ENCODE results near the gene FCHO2. TPM values are rescaled to one million over a fixed set of nuclear protein-coding genes. Genes with fewer than 3 reads are reported as not detected.
A peak's percentile ranks its signal among the peaks of the same experiment; 100 is the strongest.

FCHO2 gene
- total RNA-seq, 1 donor from 2014 or later = 22.4 TPM

DNA sequence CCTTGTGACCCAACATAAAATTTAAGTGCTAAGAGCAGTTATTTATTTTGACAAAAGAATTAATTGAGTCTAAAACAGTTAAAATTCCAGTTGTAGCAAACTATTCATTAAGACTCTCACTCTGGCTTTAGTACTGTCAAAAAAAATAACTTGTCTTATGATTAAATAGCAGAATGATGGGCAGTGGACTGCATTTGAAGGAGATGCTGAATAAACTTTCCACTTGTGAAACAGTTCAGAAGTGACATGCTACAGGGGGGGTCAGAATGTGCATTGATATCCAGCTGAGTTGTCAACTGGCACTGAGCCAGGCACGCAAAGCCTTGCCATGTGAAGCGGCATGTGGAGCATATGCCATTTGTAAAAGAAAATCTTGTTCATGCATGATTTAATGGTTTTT, 76.0 kb downstream of the FCHO2 start:
- TF ChIP-seq, protein P1, sequence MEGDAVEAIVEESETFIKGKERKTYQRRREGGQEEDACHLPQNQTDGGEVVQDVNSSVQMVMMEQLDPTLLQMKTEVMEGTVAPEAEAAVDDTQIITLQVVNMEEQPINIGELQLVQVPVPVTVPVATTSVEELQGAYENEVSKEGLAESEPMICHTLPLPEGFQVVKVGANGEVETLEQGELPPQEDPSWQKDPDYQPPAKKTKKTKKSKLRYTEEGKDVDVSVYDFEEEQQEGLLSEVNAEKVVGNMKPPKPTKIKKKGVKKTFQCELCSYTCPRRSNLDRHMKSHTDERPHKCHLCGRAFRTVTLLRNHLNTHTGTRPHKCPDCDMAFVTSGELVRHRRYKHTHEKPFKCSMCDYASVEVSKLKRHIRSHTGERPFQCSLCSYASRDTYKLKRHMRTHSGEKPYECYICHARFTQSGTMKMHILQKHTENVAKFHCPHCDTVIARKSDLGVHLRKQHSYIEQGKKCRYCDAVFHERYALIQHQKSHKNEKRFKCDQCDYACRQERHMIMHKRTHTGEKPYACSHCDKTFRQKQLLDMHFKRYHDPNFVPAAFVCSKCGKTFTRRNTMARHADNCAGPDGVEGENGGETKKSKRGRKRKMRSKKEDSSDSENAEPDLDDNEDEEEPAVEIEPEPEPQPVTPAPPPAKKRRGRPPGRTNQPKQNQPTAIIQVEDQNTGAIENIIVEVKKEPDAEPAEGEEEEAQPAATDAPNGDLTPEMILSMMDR (IDR thresholded peaks at IDR 0.05) = no peak
- Mint-ChIP-seq H3K36me3 (ENCODE audit: low read depth) (peaks cover 2% of the 10 kb centered on the region), H3K27me3 (ENCODE audit: low read depth) (no peaks in the 10 kb centered on the region), H3K27ac (ENCODE audit: unreplicated experiment) (peak overlapping the region; percentile 82), H3K4me3 (ENCODE audit: unreplicated experiment) (no peak overlapping the region), H3K9me3 (ENCODE audit: low read depth) (no peaks in the 10 kb centered on the region), H3K4me1 (ENCODE audit: low read depth) (peaks cover 35% of the 10 kb centered on the region)
- no peak for DNase-seq (ENCODE audit: low spot score)

DNA sequence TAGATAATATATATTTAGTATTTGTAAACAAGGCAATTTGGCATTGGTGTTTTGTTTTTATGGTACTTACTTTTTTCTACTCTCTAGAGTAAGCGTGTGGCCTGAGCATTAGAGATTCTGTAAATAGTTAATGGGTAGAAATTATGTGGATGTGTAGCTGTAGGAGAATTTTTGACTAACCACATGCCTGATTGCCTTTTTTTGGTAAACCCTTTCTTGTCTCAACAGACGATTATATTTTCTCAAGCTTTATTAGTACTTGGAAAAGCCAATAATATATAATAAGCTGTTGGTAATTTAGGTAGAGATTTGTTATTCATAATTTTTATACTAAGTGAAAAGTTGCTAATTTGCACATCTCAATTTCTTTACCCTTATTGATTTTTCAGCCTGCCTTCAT, 76.8 kb downstream of the FCHO2 start:
- no peaks in the 10 kb centered on the region for H3K36me3 Mint-ChIP-seq (ENCODE audit: low read depth)
- H3K4me1 Mint-ChIP-seq (ENCODE audit: low read depth) = peaks cover 35% of the 10 kb centered on the region
- peak overlapping the region; percentile 25 for H3K27ac Mint-ChIP-seq (ENCODE audit: unreplicated experiment)
- H3K4me3 Mint-ChIP-seq (ENCODE audit: unreplicated experiment) = no peak overlapping the region
- H3K9me3 Mint-ChIP-seq (ENCODE audit: low read depth) = no peaks in the 10 kb centered on the region
- TF ChIP-seq, protein P1 (IDR thresholded peaks at IDR 0.05) = no peak
- no peak for DNase-seq (ENCODE audit: low spot score)
- H3K27me3 Mint-ChIP-seq (ENCODE audit: low read depth) = no peaks in the 10 kb centered on the region

DNA sequence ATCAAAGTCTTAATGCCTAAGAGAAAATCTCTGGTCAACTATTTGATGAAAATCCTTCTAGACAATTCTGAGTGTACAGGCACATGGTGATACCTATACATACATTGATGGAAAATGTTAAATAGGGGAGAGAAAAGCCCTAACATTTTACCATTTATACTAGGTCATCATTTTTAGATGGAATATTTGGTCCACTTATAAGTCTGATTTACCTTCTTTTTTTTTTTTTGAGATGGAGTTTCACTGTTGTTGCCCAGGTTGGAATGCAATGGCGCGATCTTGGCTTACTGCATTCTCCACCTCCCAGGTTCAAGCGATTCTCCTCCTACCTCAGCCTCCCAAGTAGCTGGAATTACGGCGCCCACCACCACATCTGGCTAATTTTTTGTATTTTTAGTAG, 81.7 kb downstream of the FCHO2 start:
- H3K27ac Mint-ChIP-seq (ENCODE audit: unreplicated experiment) = no peak overlapping the region
- TF ChIP-seq, protein P1 (IDR thresholded peaks at IDR 0.05) = no peak
- H3K4me1 Mint-ChIP-seq (ENCODE audit: low read depth) = peaks cover 6% of the 10 kb centered on the region
- H3K27me3 Mint-ChIP-seq (ENCODE audit: low read depth) = no peaks in the 10 kb centered on the region
- no peaks in the 10 kb centered on the region for H3K9me3 Mint-ChIP-seq (ENCODE audit: low read depth)
- H3K36me3 Mint-ChIP-seq (ENCODE audit: low read depth) = peaks cover 2% of the 10 kb centered on the region
- no peak overlapping the region for H3K4me3 Mint-ChIP-seq (ENCODE audit: unreplicated experiment)
- DNase-seq (ENCODE audit: low spot score) = no peak

DNA sequence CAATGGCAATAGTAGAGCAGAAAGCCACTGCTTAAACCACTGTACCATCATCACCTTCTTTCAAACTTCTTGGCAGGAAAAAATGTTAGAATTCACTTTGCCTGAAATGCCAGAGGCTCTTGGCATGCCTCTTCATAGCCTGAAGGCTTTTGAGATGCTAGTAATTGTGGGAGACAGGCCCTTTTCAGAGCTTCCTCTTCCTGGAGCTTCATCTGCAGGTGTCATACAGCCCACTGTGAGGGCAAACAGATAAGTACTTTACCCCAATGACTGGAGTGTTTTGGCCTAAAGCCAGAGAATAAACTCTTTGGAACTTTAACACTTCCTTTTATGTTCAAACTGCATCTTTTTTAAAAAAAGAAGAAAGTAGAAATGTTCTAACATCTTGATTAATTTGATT, 83.2 kb downstream of the FCHO2 start:
- Mint-ChIP-seq H3K4me1 (ENCODE audit: low read depth) (peaks cover 6% of the 10 kb centered on the region), H3K27ac (ENCODE audit: unreplicated experiment) (no peak overlapping the region), H3K4me3 (ENCODE audit: unreplicated experiment) (no peak overlapping the region), H3K27me3 (ENCODE audit: low read depth) (no peaks in the 10 kb centered on the region), H3K9me3 (ENCODE audit: low read depth) (no peaks in the 10 kb centered on the region), H3K36me3 (ENCODE audit: low read depth) (peaks cover 2% of the 10 kb centered on the region)
- no peak for DNase-seq (ENCODE audit: low spot score)
- TF ChIP-seq, protein P1 (IDR thresholded peaks at IDR 0.05) = no peak

DNA sequence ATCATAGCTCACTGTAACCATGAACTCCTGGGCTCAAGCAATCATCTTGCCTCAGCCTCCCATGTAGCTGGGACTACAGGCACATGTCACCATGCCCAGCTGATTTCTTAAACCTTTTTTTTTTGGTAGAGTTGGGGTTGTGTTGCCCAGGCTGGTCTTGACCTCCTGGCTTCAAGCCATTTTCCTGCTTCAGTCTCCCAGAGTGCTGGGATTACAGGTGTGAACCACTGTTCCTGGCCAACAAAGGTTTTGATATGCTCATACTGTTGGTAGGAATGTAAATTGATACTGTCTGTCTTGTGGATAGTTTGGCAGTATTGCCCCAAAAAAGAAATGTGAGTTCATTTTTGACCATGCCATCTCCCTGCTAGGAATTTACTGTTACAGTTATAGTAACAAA, 87.2 kb downstream of the FCHO2 start:
- Mint-ChIP-seq H3K4me1 (ENCODE audit: low read depth) (peaks cover 18% of the 10 kb centered on the region), H3K27me3 (ENCODE audit: low read depth) (no peaks in the 10 kb centered on the region), H3K4me3 (ENCODE audit: unreplicated experiment) (no peak overlapping the region), H3K27ac (ENCODE audit: unreplicated experiment) (no peak overlapping the region), H3K9me3 (ENCODE audit: low read depth) (peaks cover 8% of the 10 kb centered on the region), H3K36me3 (ENCODE audit: low read depth) (peaks cover 6% of the 10 kb centered on the region)
- no peak for DNase-seq (ENCODE audit: low spot score)
- TF ChIP-seq, protein P1 (IDR thresholded peaks at IDR 0.05) = no peak
